ENCODE results near the gene TMEM168. TPM values are rescaled to one million over a fixed set of nuclear protein-coding genes. Genes with fewer than 3 reads are reported as not detected.

TMEM168 gene
- total RNA-seq, 1 experiment from 2014 or later, result 11.2 TPM

GRCh38 chr7:112806156-112806555 is 16.0 kb upstream of the TMEM168 start:
- ChIA-PET CTCF (interaction anchor here (1.0 kb wide), 1 partner anchor 63 kb away, joined by 3 read pairs; no protein-coding TSS in a partner anchor), POLR2A (no interaction called here)
- TF ChIP-seq CREB1 (CRISPR knock-in tag; IDR thresholded peaks at IDR 0.05) (no peak), ZNF138 (CRISPR knock-in tag; conservative IDR thresholded peaks at IDR 0.05) (no peak), GABPB1 (CRISPR knock-in tag; IDR thresholded peaks at IDR 0.05) (no peak), FOXP1 (CRISPR knock-in tag; IDR thresholded peaks at IDR 0.05; ENCODE audit: borderline replicate concordance) (no peak)
- TF ChIP-seq, protein P1, sequence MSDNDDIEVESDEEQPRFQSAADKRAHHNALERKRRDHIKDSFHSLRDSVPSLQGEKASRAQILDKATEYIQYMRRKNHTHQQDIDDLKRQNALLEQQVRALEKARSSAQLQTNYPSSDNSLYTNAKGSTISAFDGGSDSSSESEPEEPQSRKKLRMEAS (CRISPR knock-in tag; IDR thresholded peaks at IDR 0.05), result no peak
- TF ChIP-seq, protein P2, sequence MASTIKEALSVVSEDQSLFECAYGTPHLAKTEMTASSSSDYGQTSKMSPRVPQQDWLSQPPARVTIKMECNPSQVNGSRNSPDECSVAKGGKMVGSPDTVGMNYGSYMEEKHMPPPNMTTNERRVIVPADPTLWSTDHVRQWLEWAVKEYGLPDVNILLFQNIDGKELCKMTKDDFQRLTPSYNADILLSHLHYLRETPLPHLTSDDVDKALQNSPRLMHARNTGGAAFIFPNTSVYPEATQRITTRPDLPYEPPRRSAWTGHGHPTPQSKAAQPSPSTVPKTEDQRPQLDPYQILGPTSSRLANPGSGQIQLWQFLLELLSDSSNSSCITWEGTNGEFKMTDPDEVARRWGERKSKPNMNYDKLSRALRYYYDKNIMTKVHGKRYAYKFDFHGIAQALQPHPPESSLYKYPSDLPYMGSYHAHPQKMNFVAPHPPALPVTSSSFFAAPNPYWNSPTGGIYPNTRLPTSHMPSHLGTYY (CRISPR knock-in tag; IDR thresholded peaks at IDR 0.05), result no peak
- Mint-ChIP-seq H3K4me1 (peaks cover 5% of the 10 kb centered on the region), H3K4me3 (no peak overlapping the region), H3K27me3 (ENCODE audit: low read depth) (no peaks in the 10 kb centered on the region), H3K36me3 (no peaks in the 10 kb centered on the region), H3K27ac (no peak overlapping the region), H3K9me3 (no peaks in the 10 kb centered on the region)
- DNase-seq (ENCODE audit: low spot score), result no peak
- no peak for ATAC-seq

GRCh38 chr7:112802406-112802805 is 12.2 kb upstream of the TMEM168 start:
- TF ChIP-seq, protein P3, sequence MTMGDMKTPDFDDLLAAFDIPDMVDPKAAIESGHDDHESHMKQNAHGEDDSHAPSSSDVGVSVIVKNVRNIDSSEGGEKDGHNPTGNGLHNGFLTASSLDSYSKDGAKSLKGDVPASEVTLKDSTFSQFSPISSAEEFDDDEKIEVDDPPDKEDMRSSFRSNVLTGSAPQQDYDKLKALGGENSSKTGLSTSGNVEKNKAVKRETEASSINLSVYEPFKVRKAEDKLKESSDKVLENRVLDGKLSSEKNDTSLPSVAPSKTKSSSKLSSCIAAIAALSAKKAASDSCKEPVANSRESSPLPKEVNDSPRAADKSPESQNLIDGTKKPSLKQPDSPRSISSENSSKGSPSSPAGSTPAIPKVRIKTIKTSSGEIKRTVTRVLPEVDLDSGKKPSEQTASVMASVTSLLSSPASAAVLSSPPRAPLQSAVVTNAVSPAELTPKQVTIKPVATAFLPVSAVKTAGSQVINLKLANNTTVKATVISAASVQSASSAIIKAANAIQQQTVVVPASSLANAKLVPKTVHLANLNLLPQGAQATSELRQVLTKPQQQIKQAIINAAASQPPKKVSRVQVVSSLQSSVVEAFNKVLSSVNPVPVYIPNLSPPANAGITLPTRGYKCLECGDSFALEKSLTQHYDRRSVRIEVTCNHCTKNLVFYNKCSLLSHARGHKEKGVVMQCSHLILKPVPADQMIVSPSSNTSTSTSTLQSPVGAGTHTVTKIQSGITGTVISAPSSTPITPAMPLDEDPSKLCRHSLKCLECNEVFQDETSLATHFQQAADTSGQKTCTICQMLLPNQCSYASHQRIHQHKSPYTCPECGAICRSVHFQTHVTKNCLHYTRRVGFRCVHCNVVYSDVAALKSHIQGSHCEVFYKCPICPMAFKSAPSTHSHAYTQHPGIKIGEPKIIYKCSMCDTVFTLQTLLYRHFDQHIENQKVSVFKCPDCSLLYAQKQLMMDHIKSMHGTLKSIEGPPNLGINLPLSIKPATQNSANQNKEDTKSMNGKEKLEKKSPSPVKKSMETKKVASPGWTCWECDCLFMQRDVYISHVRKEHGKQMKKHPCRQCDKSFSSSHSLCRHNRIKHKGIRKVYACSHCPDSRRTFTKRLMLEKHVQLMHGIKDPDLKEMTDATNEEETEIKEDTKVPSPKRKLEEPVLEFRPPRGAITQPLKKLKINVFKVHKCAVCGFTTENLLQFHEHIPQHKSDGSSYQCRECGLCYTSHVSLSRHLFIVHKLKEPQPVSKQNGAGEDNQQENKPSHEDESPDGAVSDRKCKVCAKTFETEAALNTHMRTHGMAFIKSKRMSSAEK (CRISPR knock-in tag; IDR thresholded peaks at IDR 0.05; ENCODE audit: borderline replicate concordance), result no peak
- TF ChIP-seq FOXK1 (CRISPR knock-in tag; IDR thresholded peaks at IDR 0.05) (no peak), ZNF416 (CRISPR knock-in tag; IDR thresholded peaks at IDR 0.05) (no peak), TEAD4 (CRISPR knock-in tag; IDR thresholded peaks at IDR 0.05) (no peak), ATF3 (CRISPR knock-in tag; conservative IDR thresholded peaks at IDR 0.05) (no peak), ZNF423 (CRISPR knock-in tag; IDR thresholded peaks at IDR 0.05) (no peak), SP1 (CRISPR knock-in tag; conservative IDR thresholded peaks at IDR 0.05) (no peak)
- TF ChIP-seq, protein P1 (CRISPR knock-in tag; IDR thresholded peaks at IDR 0.05), result no peak
- TF ChIP-seq, protein P4, sequence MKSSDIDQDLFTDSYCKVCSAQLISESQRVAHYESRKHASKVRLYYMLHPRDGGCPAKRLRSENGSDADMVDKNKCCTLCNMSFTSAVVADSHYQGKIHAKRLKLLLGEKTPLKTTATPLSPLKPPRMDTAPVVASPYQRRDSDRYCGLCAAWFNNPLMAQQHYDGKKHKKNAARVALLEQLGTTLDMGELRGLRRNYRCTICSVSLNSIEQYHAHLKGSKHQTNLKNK (CRISPR knock-in tag; IDR thresholded peaks at IDR 0.05), result no peak
- Mint-ChIP-seq H3K27me3 (ENCODE audit: low read depth) (no peaks in the 10 kb centered on the region), H3K27ac (no peak overlapping the region), H3K4me1 (no peaks in the 10 kb centered on the region), H3K9me3 (no peaks in the 10 kb centered on the region), H3K36me3 (no peaks in the 10 kb centered on the region), H3K4me3 (no peak overlapping the region)
- ChIA-PET CTCF (interaction anchor here (0.5 kb wide), 1 partner anchor 302 kb away, joined by 3 read pairs; no protein-coding TSS in a partner anchor), POLR2A (no interaction called here)
- no peak for DNase-seq (ENCODE audit: low spot score)
- no peak for ATAC-seq

DNA sequence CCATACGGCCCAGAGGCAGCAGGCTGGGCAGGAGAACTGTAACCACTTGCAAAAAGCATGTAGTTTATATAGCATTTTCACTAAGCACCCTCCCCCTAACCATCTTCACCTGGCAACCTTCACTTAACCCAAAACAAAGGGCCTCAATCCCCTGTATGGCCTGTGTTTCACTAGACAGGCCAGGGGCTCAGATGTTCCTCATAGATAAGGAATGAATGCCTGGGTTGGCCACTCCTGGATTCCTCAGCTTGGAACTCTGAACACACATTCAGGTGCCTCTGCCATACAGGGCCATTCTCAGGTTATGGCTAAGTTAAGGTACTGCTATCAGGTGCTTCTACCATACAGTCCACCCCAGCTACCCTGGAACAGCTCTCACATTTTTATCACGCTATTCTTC is 10.3 kb upstream of the TMEM168 start:
- ChIA-PET POLR2A (no interaction called here), CTCF (interaction anchor here (0.8 kb wide), 1 partner anchor 68 kb away, joined by 3 read pairs; no protein-coding TSS in a partner anchor)
- Mint-ChIP-seq H3K4me3 (no peak overlapping the region), H3K9me3 (no peaks in the 10 kb centered on the region), H3K36me3 (no peaks in the 10 kb centered on the region), H3K27ac (no peak overlapping the region), H3K4me1 (no peaks in the 10 kb centered on the region), H3K27me3 (ENCODE audit: low read depth) (no peaks in the 10 kb centered on the region)
- ATAC-seq (no peak), DNase-seq (ENCODE audit: low spot score) (no peak)
- no peak for TF ChIP-seq ZNF671 (CRISPR knock-in tag; IDR thresholded peaks at IDR 0.05)
- no peak for TF ChIP-seq ZNF396 (CRISPR knock-in tag; IDR thresholded peaks at IDR 0.05; ENCODE audit: borderline replicate concordance)
- TF ChIP-seq, protein P5, sequence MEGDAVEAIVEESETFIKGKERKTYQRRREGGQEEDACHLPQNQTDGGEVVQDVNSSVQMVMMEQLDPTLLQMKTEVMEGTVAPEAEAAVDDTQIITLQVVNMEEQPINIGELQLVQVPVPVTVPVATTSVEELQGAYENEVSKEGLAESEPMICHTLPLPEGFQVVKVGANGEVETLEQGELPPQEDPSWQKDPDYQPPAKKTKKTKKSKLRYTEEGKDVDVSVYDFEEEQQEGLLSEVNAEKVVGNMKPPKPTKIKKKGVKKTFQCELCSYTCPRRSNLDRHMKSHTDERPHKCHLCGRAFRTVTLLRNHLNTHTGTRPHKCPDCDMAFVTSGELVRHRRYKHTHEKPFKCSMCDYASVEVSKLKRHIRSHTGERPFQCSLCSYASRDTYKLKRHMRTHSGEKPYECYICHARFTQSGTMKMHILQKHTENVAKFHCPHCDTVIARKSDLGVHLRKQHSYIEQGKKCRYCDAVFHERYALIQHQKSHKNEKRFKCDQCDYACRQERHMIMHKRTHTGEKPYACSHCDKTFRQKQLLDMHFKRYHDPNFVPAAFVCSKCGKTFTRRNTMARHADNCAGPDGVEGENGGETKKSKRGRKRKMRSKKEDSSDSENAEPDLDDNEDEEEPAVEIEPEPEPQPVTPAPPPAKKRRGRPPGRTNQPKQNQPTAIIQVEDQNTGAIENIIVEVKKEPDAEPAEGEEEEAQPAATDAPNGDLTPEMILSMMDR (IDR thresholded peaks at IDR 0.05), result no peak
- TF ChIP-seq IRF2 (CRISPR knock-in tag; IDR thresholded peaks at IDR 0.05; ENCODE audit: borderline replicate concordance, low read depth), result no peak
